ENCODE results near the gene IL33. TPM values are rescaled to one million over a fixed set of nuclear protein-coding genes. Genes with fewer than 3 reads are reported as not detected.

The IL33 gene
- total and polyA plus RNA-seq, 2 donors, result 9.3 to 14.5 TPM

GRCh38 chr9:6187272-6187671 lies 28.3 kb upstream of the IL33 start:
- H3K9me3 ChIP-seq (ENCODE audit: control insufficient read depth in 2 of 2, insufficient read depth in 1 of 2, low read length in 1 of 2), result no peaks in the 10 kb centered on the region
- H3K4me1 ChIP-seq (ENCODE audit: control insufficient read depth in 2 of 2, insufficient read depth in 2 of 2, low read length in 2 of 2), result no peaks in the 10 kb centered on the region
- no peak overlapping the region for H3K4me3 ChIP-seq (ENCODE audit: low read length in 2 of 2)
- no peaks in the 10 kb centered on the region for H3K36me3 ChIP-seq (ENCODE audit: control insufficient read depth in 2 of 2, insufficient read depth in 2 of 2, low read length in 1 of 2)
- no peak overlapping the region for H3K27ac ChIP-seq (ENCODE audit: low read depth in 1 of 2, low read length in 1 of 2)
- no peaks in the 10 kb centered on the region for H3K27me3 ChIP-seq (ENCODE audit: control insufficient read depth in 2 of 2, insufficient read depth in 1 of 2, low read length in 1 of 2)
- DNase-seq (ENCODE audit: low read depth in 6 of 9, low spot score in 9 of 9), result no peak

GRCh38 chr9:6188466-6188865 lies 27.1 kb upstream of the IL33 start:
- Histone ChIP-seq H3K9me3 (ENCODE audit: control insufficient read depth in 2 of 2, insufficient read depth in 1 of 2, low read length in 1 of 2) (no peaks in the 10 kb centered on the region), H3K36me3 (ENCODE audit: control insufficient read depth in 2 of 2, insufficient read depth in 2 of 2, low read length in 1 of 2) (no peaks in the 10 kb centered on the region), H3K27me3 (ENCODE audit: control insufficient read depth in 2 of 2, insufficient read depth in 1 of 2, low read length in 1 of 2) (no peaks in the 10 kb centered on the region), H3K4me3 (ENCODE audit: low read length in 2 of 2) (no peak overlapping the region), H3K27ac (ENCODE audit: low read depth in 1 of 2, low read length in 1 of 2) (no peak overlapping the region), H3K4me1 (ENCODE audit: control insufficient read depth in 2 of 2, insufficient read depth in 2 of 2, low read length in 2 of 2) (no peaks in the 10 kb centered on the region)
- WGBS, result 60% methylated on average over 1 of the region's 1 CpG
- no peak for DNase-seq (ENCODE audit: low read depth in 6 of 9, low spot score in 9 of 9)

DNA sequence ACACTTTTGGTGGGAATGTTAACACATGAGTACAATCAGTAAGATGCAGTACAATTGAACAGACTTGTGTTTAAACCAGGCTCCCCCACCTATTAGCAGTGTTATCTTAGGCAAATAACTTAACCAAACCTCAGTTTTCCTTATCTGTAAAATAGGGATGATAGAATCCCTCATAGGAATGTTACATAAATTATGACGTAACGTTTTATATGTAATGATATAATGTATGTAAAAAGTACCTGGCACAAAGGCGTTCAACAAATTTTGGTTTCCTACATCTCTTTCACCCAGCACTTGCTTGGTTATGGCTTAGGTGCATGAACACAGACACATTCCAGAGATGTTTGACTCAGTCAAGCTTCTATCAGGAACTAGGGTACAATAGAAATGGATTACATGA lies 26.7 kb upstream of the IL33 start:
- WGBS, result 89% methylated on average over 3 of the region's 3 CpGs
- H3K4me3 ChIP-seq (ENCODE audit: low read length in 2 of 2), result no peak overlapping the region

GRCh38 chr9:6194934-6195333 lies 20.7 kb upstream of the IL33 start:
- Histone ChIP-seq H3K27me3 (ENCODE audit: control insufficient read depth in 2 of 2, insufficient read depth in 1 of 2, low read length in 1 of 2) (no peaks in the 10 kb centered on the region), H3K4me1 (ENCODE audit: control insufficient read depth in 2 of 2, insufficient read depth in 2 of 2, low read length in 2 of 2) (no peaks in the 10 kb centered on the region), H3K36me3 (ENCODE audit: control insufficient read depth in 2 of 2, insufficient read depth in 2 of 2, low read length in 1 of 2) (no peaks in the 10 kb centered on the region), H3K4me3 (ENCODE audit: low read length in 2 of 2) (no peak overlapping the region), H3K27ac (ENCODE audit: low read depth in 1 of 2, low read length in 1 of 2) (no peak overlapping the region), H3K9me3 (ENCODE audit: control insufficient read depth in 2 of 2, insufficient read depth in 1 of 2, low read length in 1 of 2) (no peaks in the 10 kb centered on the region)
- DNase-seq (ENCODE audit: low read depth in 6 of 9, low spot score in 9 of 9), result no peak
- 84% methylated on average over 2 of the region's 2 CpGs for WGBS

More for the DNA sequence above, 26.7 kb upstream of the IL33 start:
- no peaks in the 10 kb centered on the region for H3K9me3 ChIP-seq (ENCODE audit: control insufficient read depth in 2 of 2, insufficient read depth in 1 of 2, low read length in 1 of 2)
- no peaks in the 10 kb centered on the region for H3K4me1 ChIP-seq (ENCODE audit: control insufficient read depth in 2 of 2, insufficient read depth in 2 of 2, low read length in 2 of 2)
- H3K27ac ChIP-seq (ENCODE audit: low read depth in 1 of 2, low read length in 1 of 2), result no peak overlapping the region
- DNase-seq (ENCODE audit: low read depth in 6 of 9, low spot score in 9 of 9), result no peak
- no peaks in the 10 kb centered on the region for H3K36me3 ChIP-seq (ENCODE audit: control insufficient read depth in 2 of 2, insufficient read depth in 2 of 2, low read length in 1 of 2)
- no peaks in the 10 kb centered on the region for H3K27me3 ChIP-seq (ENCODE audit: control insufficient read depth in 2 of 2, insufficient read depth in 1 of 2, low read length in 1 of 2)

- H3K27ac ChIP-seq (ENCODE audit: low read depth in 1 of 2, low read length in 1 of 2), result no peak overlapping the region
- H3K27me3 ChIP-seq (ENCODE audit: control insufficient read depth in 2 of 2, insufficient read depth in 1 of 2, low read length in 1 of 2), result no peaks in the 10 kb centered on the region
- H3K4me3 ChIP-seq (ENCODE audit: low read length in 2 of 2), result no peak overlapping the region
- no peaks in the 10 kb centered on the region for H3K4me1 ChIP-seq (ENCODE audit: control insufficient read depth in 2 of 2, insufficient read depth in 2 of 2, low read length in 2 of 2)
- no peaks in the 10 kb centered on the region for H3K9me3 ChIP-seq (ENCODE audit: control insufficient read depth in 2 of 2, insufficient read depth in 1 of 2, low read length in 1 of 2)
- DNase-seq (ENCODE audit: low read depth in 6 of 9, low spot score in 9 of 9), result no peak
- 93% methylated on average over 4 of the region's 4 CpGs for WGBS
- no peaks in the 10 kb centered on the region for H3K36me3 ChIP-seq (ENCODE audit: control insufficient read depth in 2 of 2, insufficient read depth in 2 of 2, low read length in 1 of 2)
These were observed 19.8 kb upstream of the IL33 start for GRCh38 chr9:6195714-6196360.

DNA sequence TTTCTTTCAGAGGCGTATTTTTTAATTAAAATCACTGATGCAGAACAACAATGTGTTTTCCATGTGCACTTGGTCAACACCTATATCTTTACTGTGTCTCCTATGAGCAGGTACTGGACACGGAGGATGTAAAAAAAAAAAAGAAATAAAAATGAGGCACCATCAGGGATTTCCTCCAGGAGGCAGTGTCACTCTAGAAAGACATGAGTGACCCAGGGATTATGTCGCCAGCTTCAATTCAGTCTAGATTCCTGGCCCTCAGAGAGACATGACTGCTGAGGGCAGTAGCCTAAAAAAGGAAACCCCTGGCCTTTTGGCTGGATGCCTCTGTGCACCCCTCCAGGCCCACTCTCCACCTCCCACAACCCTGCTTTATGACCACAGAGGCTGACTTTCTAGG lies 18.3 kb upstream of the IL33 start:
- Histone ChIP-seq H3K27me3 (ENCODE audit: control insufficient read depth in 2 of 2, insufficient read depth in 1 of 2, low read length in 1 of 2) (no peaks in the 10 kb centered on the region), H3K27ac (ENCODE audit: low read depth in 1 of 2, low read length in 1 of 2) (no peak overlapping the region), H3K4me1 (ENCODE audit: control insufficient read depth in 2 of 2, insufficient read depth in 2 of 2, low read length in 2 of 2) (no peaks in the 10 kb centered on the region), H3K36me3 (ENCODE audit: control insufficient read depth in 2 of 2, insufficient read depth in 2 of 2, low read length in 1 of 2) (no peaks in the 10 kb centered on the region), H3K4me3 (ENCODE audit: low read length in 2 of 2) (no peak overlapping the region), H3K9me3 (ENCODE audit: control insufficient read depth in 2 of 2, insufficient read depth in 1 of 2, low read length in 1 of 2) (no peaks in the 10 kb centered on the region)
- DNase-seq (ENCODE audit: low read depth in 6 of 9, low spot score in 9 of 9), result no peak
- WGBS, result 74% methylated on average over 3 of the region's 3 CpGs

- H3K4me3 ChIP-seq (ENCODE audit: low read length in 2 of 2), result no peak overlapping the region
- WGBS, result 67% methylated on average over 4 of the region's 4 CpGs
- DNase-seq (ENCODE audit: low read depth in 6 of 9, low spot score in 9 of 9), result no peak
- H3K4me1 ChIP-seq (ENCODE audit: control insufficient read depth in 2 of 2, insufficient read depth in 2 of 2, low read length in 2 of 2), result no peaks in the 10 kb centered on the region
- no peaks in the 10 kb centered on the region for H3K27me3 ChIP-seq (ENCODE audit: control insufficient read depth in 2 of 2, insufficient read depth in 1 of 2, low read length in 1 of 2)
- no peaks in the 10 kb centered on the region for H3K9me3 ChIP-seq (ENCODE audit: control insufficient read depth in 2 of 2, insufficient read depth in 1 of 2, low read length in 1 of 2)
- no peaks in the 10 kb centered on the region for H3K36me3 ChIP-seq (ENCODE audit: control insufficient read depth in 2 of 2, insufficient read depth in 2 of 2, low read length in 1 of 2)
- no peak overlapping the region for H3K27ac ChIP-seq (ENCODE audit: low read depth in 1 of 2, low read length in 1 of 2)
These were observed 17.4 kb upstream of the IL33 start for GRCh38 chr9:6198251-6198650.

DNA sequence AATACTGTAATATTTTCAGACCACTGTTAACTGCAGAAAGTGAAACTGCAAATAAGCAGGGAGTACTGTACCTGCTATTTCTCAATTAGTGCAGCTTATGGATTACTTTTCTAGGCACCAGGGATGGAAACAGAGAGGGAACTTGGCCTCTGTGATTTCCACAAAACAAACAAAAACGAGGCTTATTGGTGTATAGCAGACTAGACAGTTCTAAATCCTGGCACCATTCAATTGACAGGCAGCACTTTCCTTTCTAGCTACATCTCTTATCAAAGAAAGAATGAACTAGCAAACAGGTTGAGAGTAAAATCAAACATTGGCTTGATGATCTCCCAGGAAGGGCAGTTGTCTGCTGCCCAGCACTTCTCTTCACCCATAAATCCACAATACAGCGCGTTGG lies 16.0 kb upstream of the IL33 start:
- no peak overlapping the region for H3K4me3 ChIP-seq (ENCODE audit: low read length in 2 of 2)
- no peaks in the 10 kb centered on the region for H3K36me3 ChIP-seq (ENCODE audit: control insufficient read depth in 2 of 2, insufficient read depth in 2 of 2, low read length in 1 of 2)
- H3K27me3 ChIP-seq (ENCODE audit: control insufficient read depth in 2 of 2, insufficient read depth in 1 of 2, low read length in 1 of 2), result no peaks in the 10 kb centered on the region
- no peak for DNase-seq (ENCODE audit: low read depth in 6 of 9, low spot score in 9 of 9)
- no peak overlapping the region for H3K27ac ChIP-seq (ENCODE audit: low read depth in 1 of 2, low read length in 1 of 2)
- no peaks in the 10 kb centered on the region for H3K9me3 ChIP-seq (ENCODE audit: control insufficient read depth in 2 of 2, insufficient read depth in 1 of 2, low read length in 1 of 2)
- WGBS, result 90% methylated on average over 3 of the region's 3 CpGs
- no peaks in the 10 kb centered on the region for H3K4me1 ChIP-seq (ENCODE audit: control insufficient read depth in 2 of 2, insufficient read depth in 2 of 2, low read length in 2 of 2)

GRCh38 chr9:6200761-6201160 lies 14.8 kb upstream of the IL33 start:
- no peak overlapping the region for H3K4me3 ChIP-seq (ENCODE audit: low read length in 2 of 2)
- H3K9me3 ChIP-seq (ENCODE audit: control insufficient read depth in 2 of 2, insufficient read depth in 1 of 2, low read length in 1 of 2), result no peaks in the 10 kb centered on the region
- no peaks in the 10 kb centered on the region for H3K4me1 ChIP-seq (ENCODE audit: control insufficient read depth in 2 of 2, insufficient read depth in 2 of 2, low read length in 2 of 2)
- H3K27ac ChIP-seq (ENCODE audit: low read depth in 1 of 2, low read length in 1 of 2), result no peak overlapping the region
- DNase-seq (ENCODE audit: low read depth in 6 of 9, low spot score in 9 of 9), result no peak
- WGBS, result 96% methylated on average over 2 of the region's 2 CpGs
- H3K36me3 ChIP-seq (ENCODE audit: control insufficient read depth in 2 of 2, insufficient read depth in 2 of 2, low read length in 1 of 2), result no peaks in the 10 kb centered on the region
- H3K27me3 ChIP-seq (ENCODE audit: control insufficient read depth in 2 of 2, insufficient read depth in 1 of 2, low read length in 1 of 2), result no peaks in the 10 kb centered on the region

GRCh38 chr9:6209966-6210365 lies 5.6 kb upstream of the IL33 start:
- 94% methylated on average over 2 of the region's 2 CpGs for WGBS
- Histone ChIP-seq H3K4me3 (ENCODE audit: low read length in 2 of 2) (no peak overlapping the region), H3K4me1 (ENCODE audit: control insufficient read depth in 2 of 2, insufficient read depth in 2 of 2, low read length in 2 of 2) (no peaks in the 10 kb centered on the region), H3K36me3 (ENCODE audit: control insufficient read depth in 2 of 2, insufficient read depth in 2 of 2, low read length in 1 of 2) (no peaks in the 10 kb centered on the region), H3K9me3 (ENCODE audit: control insufficient read depth in 2 of 2, insufficient read depth in 1 of 2, low read length in 1 of 2) (no peaks in the 10 kb centered on the region), H3K27me3 (ENCODE audit: control insufficient read depth in 2 of 2, insufficient read depth in 1 of 2, low read length in 1 of 2) (no peaks in the 10 kb centered on the region), H3K27ac (ENCODE audit: low read depth in 1 of 2, low read length in 1 of 2) (no peak overlapping the region)
- DNase-seq (ENCODE audit: low read depth in 6 of 9, low spot score in 9 of 9), result no peak
